ENCODE results near the gene CNOT2.
"Not testable (repeated sequence)": the region's sequence is repeated elsewhere in the genome, so short reads cannot be mapped to it uniquely, and the experiment has no call there.

CNOT2 gene

DNA sequence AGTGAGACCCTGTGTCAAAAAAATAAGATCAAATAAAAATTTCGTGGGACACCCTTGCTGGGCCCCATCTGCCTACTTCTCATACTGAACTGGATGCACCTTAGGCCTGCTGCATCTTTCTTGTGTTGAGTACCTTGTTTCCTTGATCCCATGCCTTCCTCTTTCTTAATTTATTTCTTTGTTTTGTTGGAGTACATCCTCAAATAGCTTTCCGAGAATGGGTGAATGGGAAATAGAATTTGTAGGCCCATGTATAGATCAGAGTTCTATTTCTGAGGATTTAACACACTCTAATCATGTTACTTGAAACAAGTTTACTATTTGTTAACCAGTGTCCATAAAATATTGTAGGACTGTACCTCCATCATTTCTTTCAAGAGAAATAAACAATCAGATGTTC, 146.4 kb downstream of the CNOT2 start:
- Mint-ChIP-seq H3K9me3 (ENCODE audit: low read depth) (no peaks in the 10 kb centered on the region), H3K27ac (no peak overlapping the region), H3K4me3 (no peak overlapping the region), H3K36me3 (peaks cover 10% of the 10 kb centered on the region), H3K27me3 (no peaks in the 10 kb centered on the region), H3K4me1 (ENCODE audit: low read depth) (no peaks in the 10 kb centered on the region)

DNA sequence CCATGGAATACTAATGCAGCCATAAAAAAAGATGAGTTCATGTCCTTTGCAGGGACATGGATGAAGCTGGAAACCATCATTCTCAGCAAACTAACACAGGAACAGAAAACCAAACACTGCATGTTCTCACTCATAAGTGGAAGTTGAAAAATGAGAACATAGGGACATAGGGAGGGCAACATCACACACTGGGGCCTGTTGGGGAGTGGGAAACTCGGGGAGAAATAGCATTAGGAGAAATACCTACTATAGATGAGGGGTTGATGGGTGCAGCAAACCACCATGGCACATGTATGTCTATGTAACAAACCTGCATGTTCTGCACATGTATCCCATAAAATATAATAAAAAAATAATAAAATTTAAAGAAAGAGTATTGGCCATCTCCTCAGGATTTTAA, 149.4 kb downstream of the CNOT2 start:
- H3K27me3 Mint-ChIP-seq; H3K4me1 Mint-ChIP-seq (ENCODE audit: low read depth); H3K9me3 Mint-ChIP-seq (ENCODE audit: low read depth); H3K4me3 Mint-ChIP-seq; H3K27ac Mint-ChIP-seq: not testable (repeated sequence)
- H3K36me3 Mint-ChIP-seq, result peaks cover 12% of the 10 kb centered on the region

DNA sequence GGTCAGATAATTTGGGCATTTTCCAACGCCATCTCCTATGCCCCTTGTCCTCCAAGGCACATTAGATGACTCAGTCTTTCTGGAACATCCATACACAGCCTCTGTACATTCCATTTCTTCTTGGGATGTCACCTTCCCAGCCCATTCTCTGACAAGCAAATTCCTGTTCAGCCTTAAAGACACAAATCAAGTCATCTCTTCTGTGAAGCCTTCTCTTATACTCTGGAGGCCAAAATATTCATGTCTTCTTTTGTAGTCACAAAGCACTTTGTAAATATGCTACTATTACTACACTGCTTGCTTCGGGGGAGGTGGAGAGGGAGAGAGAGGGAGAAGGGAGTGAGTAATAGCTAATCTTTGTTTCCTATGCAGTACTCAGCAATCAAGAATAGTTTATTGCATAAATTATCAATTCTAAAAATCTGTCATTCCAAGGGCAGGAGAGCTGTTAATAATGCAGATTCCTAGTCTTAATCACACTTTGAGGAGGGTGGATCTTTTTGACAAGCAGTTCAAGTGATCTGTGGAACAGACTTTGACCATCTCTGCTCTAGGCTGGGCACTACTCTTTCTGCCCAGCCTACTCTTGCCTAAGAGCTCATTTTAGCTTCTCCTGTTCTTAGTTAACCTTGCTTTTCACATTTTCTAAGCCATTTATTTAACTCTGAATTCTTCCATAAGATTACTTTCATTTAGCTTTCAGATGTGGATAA, 150.7 kb downstream of the CNOT2 start:
- H3K36me3 Mint-ChIP-seq, result peaks cover 12% of the 10 kb centered on the region
- no peak overlapping the region for H3K4me3 Mint-ChIP-seq
- no peaks in the 10 kb centered on the region for H3K27me3 Mint-ChIP-seq
- H3K27ac Mint-ChIP-seq, result no peak overlapping the region
- H3K4me1 Mint-ChIP-seq (ENCODE audit: low read depth), result no peaks in the 10 kb centered on the region
- no peaks in the 10 kb centered on the region for H3K9me3 Mint-ChIP-seq (ENCODE audit: low read depth)

DNA sequence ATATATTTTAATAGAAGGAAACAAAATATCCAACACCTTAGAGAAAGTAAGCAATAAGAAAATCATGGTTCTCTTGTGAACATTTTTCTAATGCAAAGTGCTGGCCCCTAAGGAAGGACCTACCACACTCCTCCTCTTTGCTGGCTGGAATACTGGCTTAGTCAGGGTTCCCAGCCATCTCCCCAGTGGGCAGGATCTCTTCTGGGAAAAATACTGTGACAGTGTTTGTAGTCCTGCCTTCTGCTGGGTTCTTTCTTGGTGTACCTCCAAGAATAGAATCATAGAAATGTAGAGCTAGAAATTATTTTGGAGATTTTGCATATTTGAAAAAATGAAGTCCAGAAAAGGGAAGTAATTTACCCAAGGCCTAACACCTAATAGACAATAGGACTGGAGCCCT, 154.8 kb downstream of the CNOT2 start:
- Mint-ChIP-seq H3K4me1 (ENCODE audit: low read depth) (no peaks in the 10 kb centered on the region), H3K4me3 (no peak overlapping the region), H3K9me3 (ENCODE audit: low read depth) (no peaks in the 10 kb centered on the region), H3K27ac (no peak overlapping the region), H3K36me3 (peaks cover 20% of the 10 kb centered on the region), H3K27me3 (no peaks in the 10 kb centered on the region)

DNA sequence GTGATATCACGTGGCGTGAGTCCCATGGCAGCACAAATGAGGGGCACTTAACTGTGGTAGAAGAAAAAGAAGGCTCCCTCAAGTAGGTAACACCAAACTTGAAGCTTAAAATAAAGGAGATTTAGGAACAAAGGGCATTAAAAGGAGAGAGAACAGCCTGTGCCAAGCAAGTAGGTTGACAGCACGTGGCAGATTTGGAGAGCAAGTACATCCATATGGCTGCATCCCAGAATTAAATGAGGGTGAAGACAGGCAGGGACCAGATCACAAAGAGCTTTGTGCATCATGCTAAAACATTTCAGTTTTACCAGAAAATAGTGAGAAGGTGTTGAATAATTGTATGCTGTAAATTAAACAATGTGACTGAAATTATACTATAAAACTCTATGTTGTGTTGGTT, 155.6 kb downstream of the CNOT2 start:
- no peak overlapping the region for H3K27ac Mint-ChIP-seq

DNA sequence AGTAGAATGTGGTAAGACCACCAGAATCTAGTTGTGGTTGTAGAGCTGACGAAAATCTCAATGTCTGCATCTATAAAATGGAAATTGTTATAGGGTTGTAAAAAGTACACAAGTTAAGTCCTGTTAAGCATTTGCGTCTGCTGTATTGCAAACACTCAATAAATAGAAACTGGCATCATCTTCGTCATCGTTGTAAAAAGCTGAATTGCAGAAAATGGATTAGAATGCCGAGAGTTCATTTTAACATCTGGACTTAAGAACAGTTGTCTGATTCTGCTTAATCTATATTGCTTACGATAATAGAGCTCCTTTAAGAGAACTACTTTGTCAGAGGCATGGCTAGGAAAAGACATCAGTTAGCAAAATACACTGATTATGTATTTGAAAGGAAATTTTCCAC, 156.1 kb downstream of the CNOT2 start:
- Mint-ChIP-seq H3K4me3 (no peak overlapping the region), H3K27me3 (no peaks in the 10 kb centered on the region), H3K9me3 (ENCODE audit: low read depth) (no peaks in the 10 kb centered on the region), H3K27ac (no peak overlapping the region), H3K4me1 (ENCODE audit: low read depth) (no peaks in the 10 kb centered on the region), H3K36me3 (peaks cover 23% of the 10 kb centered on the region)

More for the DNA sequence above, 155.6 kb downstream of the CNOT2 start:
- H3K9me3 Mint-ChIP-seq (ENCODE audit: low read depth), result no peaks in the 10 kb centered on the region
- H3K36me3 Mint-ChIP-seq, result peaks cover 23% of the 10 kb centered on the region
- no peak overlapping the region for H3K4me3 Mint-ChIP-seq
- no peaks in the 10 kb centered on the region for H3K4me1 Mint-ChIP-seq (ENCODE audit: low read depth)
- H3K27me3 Mint-ChIP-seq, result no peaks in the 10 kb centered on the region

DNA sequence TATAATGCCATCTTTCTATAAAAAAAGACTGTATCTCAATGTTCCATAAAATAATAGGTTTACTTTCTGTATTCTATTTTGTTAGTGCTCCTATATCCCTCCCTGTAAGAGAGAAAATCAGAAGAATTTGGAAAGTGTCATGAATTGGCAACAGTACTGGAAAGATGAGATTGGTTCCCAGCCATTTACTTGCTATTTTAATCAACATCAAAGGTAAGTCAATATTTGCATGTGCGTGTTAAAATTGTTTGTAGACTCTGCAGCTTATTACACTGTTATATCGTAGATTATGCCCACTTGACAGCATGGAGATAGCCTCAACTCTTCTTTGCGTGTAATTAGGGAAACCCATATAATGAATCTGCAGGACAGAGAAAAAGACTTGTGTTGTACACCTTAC, 156.9 kb downstream of the CNOT2 start:
- no peaks in the 10 kb centered on the region for H3K4me1 Mint-ChIP-seq (ENCODE audit: low read depth)
- no peaks in the 10 kb centered on the region for H3K9me3 Mint-ChIP-seq (ENCODE audit: low read depth)

DNA sequence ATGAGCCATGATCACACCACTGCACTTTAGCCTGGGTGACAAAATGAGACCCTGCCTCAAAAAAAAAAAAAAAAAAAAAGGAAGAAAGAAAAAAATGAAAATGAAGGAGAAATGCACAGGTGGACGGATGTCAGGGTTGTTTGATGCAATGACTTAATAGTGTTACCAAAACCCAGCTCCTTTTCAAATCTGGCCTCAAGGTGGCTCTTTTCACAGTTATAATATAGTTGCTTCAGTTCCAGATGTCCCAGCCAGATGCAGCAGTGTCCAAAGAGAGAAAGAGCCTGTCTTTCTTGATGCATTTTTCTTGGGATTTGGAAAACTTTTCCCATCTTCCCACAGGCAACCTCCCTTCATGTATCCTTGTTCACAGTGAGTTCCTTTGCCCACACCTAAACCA, 159.4 kb downstream of the CNOT2 start:
- Mint-ChIP-seq H3K27ac (no peak overlapping the region), H3K27me3 (no peaks in the 10 kb centered on the region), H3K4me1 (ENCODE audit: low read depth) (no peaks in the 10 kb centered on the region), H3K36me3 (peaks cover 36% of the 10 kb centered on the region), H3K9me3 (ENCODE audit: low read depth) (no peaks in the 10 kb centered on the region), H3K4me3 (no peak overlapping the region)

More for the DNA sequence above, 156.9 kb downstream of the CNOT2 start:
- Mint-ChIP-seq H3K36me3 (peaks cover 29% of the 10 kb centered on the region), H3K27ac (no peak overlapping the region), H3K4me3 (no peak overlapping the region), H3K27me3 (no peaks in the 10 kb centered on the region)

DNA sequence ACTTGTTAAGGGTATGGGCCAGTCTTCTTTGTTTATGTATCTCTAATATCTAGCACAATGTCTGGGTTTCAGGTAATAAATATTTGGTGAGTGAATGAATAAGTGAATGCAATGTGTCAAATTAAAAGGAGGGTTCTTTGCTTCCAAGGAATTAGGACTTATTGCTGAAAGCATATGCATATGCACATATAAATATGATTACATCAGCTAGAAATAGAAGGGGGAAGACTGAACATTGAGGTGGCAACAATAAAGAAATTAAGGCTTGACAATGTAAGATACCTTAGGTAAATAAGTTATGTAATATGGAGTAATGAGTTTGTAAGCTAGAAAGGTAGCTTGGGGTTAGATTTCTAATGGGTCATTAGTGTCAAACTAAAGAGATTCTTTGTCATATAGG, 160.6 kb downstream of the CNOT2 start:
- Mint-ChIP-seq H3K27ac (no peak overlapping the region), H3K9me3 (ENCODE audit: low read depth) (no peaks in the 10 kb centered on the region), H3K4me3 (no peak overlapping the region), H3K36me3 (peaks cover 36% of the 10 kb centered on the region), H3K4me1 (ENCODE audit: low read depth) (no peaks in the 10 kb centered on the region), H3K27me3 (no peaks in the 10 kb centered on the region)
